GM18520 (cell line): Measurements from ENCODE around the gene PRPF19.

Experiments
- ATAC-seq: cut with Tn5 transposase; IDR thresholded peaks from one replicate; pipeline ENCODE4 v1.9.1; 2021; ENCODE audit not compliant: unreplicated experiment

Gene PRPF19

GRCh38 chr11:60876168-60876485, 30.3 kb downstream of the PRPF19 start:
- no peak for ATAC-seq

- ATAC-seq = no peak
Measured at GRCh38 chr11:60875366-60876167, 30.8 kb downstream of the PRPF19 start.

- ATAC-seq = no peak
Measured at GRCh38 chr11:60874421-60875365, 31.7 kb downstream of the PRPF19 start.

GRCh38 chr11:60873533-60873932, 32.9 kb downstream of the PRPF19 start:
- ATAC-seq = no peak

GRCh38 chr11:60872961-60873524, 33.3 kb downstream of the PRPF19 start:
- no peak for ATAC-seq

GRCh38 chr11:60872124-60872960, 34.0 kb downstream of the PRPF19 start:
- ATAC-seq = no peak

GRCh38 chr11:60871378-60872061, 34.9 kb downstream of the PRPF19 start:
- ATAC-seq = no peak

GRCh38 chr11:60870733-60871377, 35.5 kb downstream of the PRPF19 start:
- no peak for ATAC-seq

GRCh38 chr11:60870276-60870675, 36.1 kb downstream of the PRPF19 start:
- no peak for ATAC-seq

GRCh38 chr11:60869451-60869825, 36.9 kb downstream of the PRPF19 start:
- no peak for ATAC-seq

- ATAC-seq = no peak
Measured at GRCh38 chr11:60868682-60869450, 37.5 kb downstream of the PRPF19 start.

GRCh38 chr11:60867871-60868681, 38.3 kb downstream of the PRPF19 start:
- no peak for ATAC-seq

GRCh38 chr11:60866911-60867870, 39.2 kb downstream of the PRPF19 start, which contains the start of gene ZP1:
ZP1 (plus strand) TSS chr11:60867542; CDS start chr11:60867562, 20 bp downstream.
- no peak for ATAC-seq

- no peak for ATAC-seq
Measured at GRCh38 chr11:60864856-60865513, 41.4 kb downstream of the PRPF19 start.

- ATAC-seq = no peak
Measured at GRCh38 chr11:60863550-60864521, 42.5 kb downstream of the PRPF19 start.
